ENCODE measurements around the gene TMEM17.

DNA sequence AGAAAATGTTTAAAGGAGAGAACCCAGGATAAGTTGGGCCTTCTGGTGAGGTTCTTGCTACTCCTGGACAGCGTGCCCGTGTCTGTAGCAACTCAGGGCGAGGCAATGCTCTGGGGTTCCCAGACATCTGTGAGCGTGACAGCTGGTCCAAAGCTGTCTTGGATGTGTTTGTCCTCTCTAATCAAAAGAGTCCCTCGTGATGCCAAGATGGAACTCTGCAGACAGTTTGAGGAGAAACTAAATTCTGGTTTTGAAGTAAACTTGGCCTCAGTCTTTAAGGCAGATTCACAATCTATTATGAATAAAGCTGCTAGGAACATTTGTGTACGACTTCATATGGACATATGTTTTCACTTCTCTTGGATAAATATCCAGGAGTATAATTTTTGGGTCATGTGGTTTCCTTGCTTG, 47.3 kb downstream of the TMEM17 start:
- TF ChIP-seq CTCF (IDR thresholded peaks at IDR 0.05; ENCODE audit: insufficient read depth, low read length, poor library complexity, severe bottlenecking), result no peak
- TF ChIP-seq EZH2phosphoT487 (conservative IDR thresholded peaks at IDR 0.05; ENCODE audit: low read length), result no peak

All from SU-DHL-6 (cell line).